DND-41 (cell line): ENCODE data around the gene JMJD1C.

Source experiments
- CTCF ChIP-seq: IDR thresholded peaks from 2 replicates; pipeline ENCODE4 v1.5.1; 2012; ENCODE audit warnings: borderline replicate concordance, low read length, moderate library complexity, mild to moderate bottlenecking; ENCODE audit not compliant: poor library complexity, severe bottlenecking; ENCODE audit errors: extremely low read depth
- EZH2 ChIP-seq: IDR thresholded peaks from 3 replicates; pipeline ENCODE4 v1.6.1; 2012; ENCODE audit warnings: borderline replicate concordance, low read depth, mild to moderate bottlenecking, moderate library complexity, low read length, inconsistent platforms; ENCODE audit not compliant: severe bottlenecking

GRCh38 chr10:63199716-63200115 lies 266.1 kb downstream of the JMJD1C start:
- TF ChIP-seq CTCF = no peak
- TF ChIP-seq EZH2 = no peak
